Neural cell (in vitro differentiated cells): Measurements from ENCODE around the gene PLS1.

Experiments
- EP300 ChIP-seq: fragments of 450-650 bp; conservative IDR thresholded peaks from 2 replicates; pipeline ENCODE4 v1.6.1; 2014; ENCODE audit warnings: antibody characterized with exemption, mild to moderate bottlenecking, moderate library complexity; ENCODE audit not compliant: poor library complexity, severe bottlenecking
- EZH2 ChIP-seq: fragments of 200-600, 300-800 bp; shearing (Covaris generic), sonication (generic); IDR thresholded peaks from 2 replicates; pipeline ENCODE4 v1.6.1; 2014; ENCODE audit warnings: antibody characterized with exemption, low read length, borderline replicate concordance, mild to moderate bottlenecking; ENCODE audit not compliant: insufficient read depth, poor library complexity, severe bottlenecking
- POLR2AphosphoS5 ChIP-seq: IDR thresholded peaks from 2 replicates; pipeline ENCODE4 v1.6.1; 2012
- RAD21 ChIP-seq: fragments of 450-650 bp; conservative IDR thresholded peaks from 2 replicates; pipeline ENCODE4 v1.6.1; 2014; ENCODE audit warnings: antibody characterized with exemption, mild to moderate bottlenecking, moderate library complexity
- TF ChIP-seq, protein P1 (sequence below): fragments of 450-650 bp; IDR thresholded peaks from 2 replicates; pipeline ENCODE4 v1.5.1; 2014; ENCODE audit warnings: antibody characterized with exemption, mild to moderate bottlenecking, moderate library complexity; ENCODE audit not compliant: poor library complexity, severe bottlenecking
- TF ChIP-seq, protein P2 (sequence below): IDR thresholded peaks from 2 replicates; pipeline ENCODE4 v1.6.1; 2012; ENCODE audit warnings: borderline replicate concordance

DNA sequence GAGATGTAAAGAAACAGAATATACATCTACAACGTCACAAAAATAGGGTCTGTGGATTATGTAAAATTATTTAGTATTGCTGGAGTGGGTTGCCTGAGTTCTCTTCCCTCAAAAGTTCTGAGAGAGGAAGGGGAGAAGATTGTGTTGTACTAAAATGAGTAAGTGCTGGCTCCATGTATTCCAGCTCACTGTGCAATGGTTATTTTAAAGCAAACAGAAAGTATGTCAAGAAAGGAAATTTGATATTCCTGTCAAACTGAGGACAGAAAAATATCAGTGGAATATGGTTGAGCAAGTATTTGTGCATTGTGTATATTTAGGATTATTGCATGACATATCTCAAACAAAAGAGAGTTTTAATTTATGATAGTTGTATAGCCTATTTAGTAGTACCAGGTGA is 129.8 kb downstream of the PLS1 start:
- TF ChIP-seq, protein P1, sequence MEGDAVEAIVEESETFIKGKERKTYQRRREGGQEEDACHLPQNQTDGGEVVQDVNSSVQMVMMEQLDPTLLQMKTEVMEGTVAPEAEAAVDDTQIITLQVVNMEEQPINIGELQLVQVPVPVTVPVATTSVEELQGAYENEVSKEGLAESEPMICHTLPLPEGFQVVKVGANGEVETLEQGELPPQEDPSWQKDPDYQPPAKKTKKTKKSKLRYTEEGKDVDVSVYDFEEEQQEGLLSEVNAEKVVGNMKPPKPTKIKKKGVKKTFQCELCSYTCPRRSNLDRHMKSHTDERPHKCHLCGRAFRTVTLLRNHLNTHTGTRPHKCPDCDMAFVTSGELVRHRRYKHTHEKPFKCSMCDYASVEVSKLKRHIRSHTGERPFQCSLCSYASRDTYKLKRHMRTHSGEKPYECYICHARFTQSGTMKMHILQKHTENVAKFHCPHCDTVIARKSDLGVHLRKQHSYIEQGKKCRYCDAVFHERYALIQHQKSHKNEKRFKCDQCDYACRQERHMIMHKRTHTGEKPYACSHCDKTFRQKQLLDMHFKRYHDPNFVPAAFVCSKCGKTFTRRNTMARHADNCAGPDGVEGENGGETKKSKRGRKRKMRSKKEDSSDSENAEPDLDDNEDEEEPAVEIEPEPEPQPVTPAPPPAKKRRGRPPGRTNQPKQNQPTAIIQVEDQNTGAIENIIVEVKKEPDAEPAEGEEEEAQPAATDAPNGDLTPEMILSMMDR = no peak
- TF ChIP-seq POLR2AphosphoS5 (no peak), RAD21 (no peak), EZH2 (no peak), EP300 (no peak)
- TF ChIP-seq, protein P2, sequence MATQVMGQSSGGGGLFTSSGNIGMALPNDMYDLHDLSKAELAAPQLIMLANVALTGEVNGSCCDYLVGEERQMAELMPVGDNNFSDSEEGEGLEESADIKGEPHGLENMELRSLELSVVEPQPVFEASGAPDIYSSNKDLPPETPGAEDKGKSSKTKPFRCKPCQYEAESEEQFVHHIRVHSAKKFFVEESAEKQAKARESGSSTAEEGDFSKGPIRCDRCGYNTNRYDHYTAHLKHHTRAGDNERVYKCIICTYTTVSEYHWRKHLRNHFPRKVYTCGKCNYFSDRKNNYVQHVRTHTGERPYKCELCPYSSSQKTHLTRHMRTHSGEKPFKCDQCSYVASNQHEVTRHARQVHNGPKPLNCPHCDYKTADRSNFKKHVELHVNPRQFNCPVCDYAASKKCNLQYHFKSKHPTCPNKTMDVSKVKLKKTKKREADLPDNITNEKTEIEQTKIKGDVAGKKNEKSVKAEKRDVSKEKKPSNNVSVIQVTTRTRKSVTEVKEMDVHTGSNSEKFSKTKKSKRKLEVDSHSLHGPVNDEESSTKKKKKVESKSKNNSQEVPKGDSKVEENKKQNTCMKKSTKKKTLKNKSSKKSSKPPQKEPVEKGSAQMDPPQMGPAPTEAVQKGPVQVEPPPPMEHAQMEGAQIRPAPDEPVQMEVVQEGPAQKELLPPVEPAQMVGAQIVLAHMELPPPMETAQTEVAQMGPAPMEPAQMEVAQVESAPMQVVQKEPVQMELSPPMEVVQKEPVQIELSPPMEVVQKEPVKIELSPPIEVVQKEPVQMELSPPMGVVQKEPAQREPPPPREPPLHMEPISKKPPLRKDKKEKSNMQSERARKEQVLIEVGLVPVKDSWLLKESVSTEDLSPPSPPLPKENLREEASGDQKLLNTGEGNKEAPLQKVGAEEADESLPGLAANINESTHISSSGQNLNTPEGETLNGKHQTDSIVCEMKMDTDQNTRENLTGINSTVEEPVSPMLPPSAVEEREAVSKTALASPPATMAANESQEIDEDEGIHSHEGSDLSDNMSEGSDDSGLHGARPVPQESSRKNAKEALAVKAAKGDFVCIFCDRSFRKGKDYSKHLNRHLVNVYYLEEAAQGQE = no peak
